K562 (cell line): ENCODE results near the gene IGLL1. TPM values are rescaled to one million over a fixed set of nuclear protein-coding genes. Genes with fewer than 3 reads are reported as not detected.

Experiments used
- ATAC-seq: fragments of 200-7000 bp; cut with Tn5 transposase; 3 replicates; pipeline ENCODE4 v1.9.1; 2020; ENCODE audit warnings: moderate library complexity
- BruUV-seq: library from RNA; stranded (reverse); fragments of 400-500 nt; replicated peaks from 2 replicates; lab custom pipeline; 2021; lab: Mats Ljungman, UMichigan
- CTCF ChIA-PET: fragments of 300-600 bp; formaldehyde crosslinking; extraction: SDS; loops from one replicate; lab custom pipeline; 2021; ENCODE audit warnings: low intra/inter-chr PET ratio; lab: Yijun Ruan, JAX
- POLR2A ChIA-PET: fragments of 300-600, 350-650 bp; sonication (Branson Sonifier 250); formaldehyde crosslinking; extraction: SDS; loops from one replicate; lab custom pipeline; 2021; ENCODE audit warnings: antibody characterized with exemption, inconsistent platforms; lab: Yijun Ruan, JAX
- DNase-seq, 4 experiments: peaks; one replicate each; pipeline versions ENCODE4 v3.0.0 to v3.0.0-alpha.2; 2011 to 2018; ENCODE audit warnings: low spot score in 3 of 4, mixed read lengths in 3 of 4; ENCODE audit errors: extremely low read depth in 1 of 4
- FAIRE-seq: peaks from 2 replicates; lab custom pipeline; 2011; peaks lifted over from hg19 to GRCh38; lab: Jason Lieb, UNC
- H2AFZ ChIP-seq: 2 replicates; pipeline ENCODE4 v1.6.0; 2011; ENCODE audit warnings: low read depth, low read length, control low read depth, inconsistent platforms
- H3K27ac ChIP-seq: fragments of 200-600 bp; 3 replicates; pipeline ENCODE4 v1.8.0; 2011; ENCODE audit warnings: low read depth, mild to moderate bottlenecking, control low read depth, inconsistent platforms, low read length, moderate library complexity, mixed read lengths; ENCODE audit errors: extremely low read depth
- H3K27me3 ChIP-seq, 2 experiments: fragments of 300-600 bp in 1 of 2; 2 replicates in 1 of 2; 3 replicates in 1 of 2; pipeline versions ENCODE4 v1.6.0 to v1.8.0; 2011; ENCODE audit warnings: inconsistent platforms in 2 of 2, low read length in 2 of 2, mild to moderate bottlenecking in 1 of 2, mixed read lengths in 1 of 2, moderate library complexity in 1 of 2; ENCODE audit not compliant: control insufficient read depth in 2 of 2, insufficient read depth in 2 of 2
- H3K36me3 ChIP-seq: fragments of 300-600 bp; 3 replicates; pipeline ENCODE4 v1.8.0; 2011; ENCODE audit warnings: mild to moderate bottlenecking, low read length, inconsistent platforms; ENCODE audit not compliant: control insufficient read depth, insufficient read depth
- H3K4me1 ChIP-seq, 2 experiments: fragments of 200-600 bp in 1 of 2; replicated peaks in 1 of 2; 2 replicates in 1 of 2; 3 replicates in 1 of 2; pipeline versions ENCODE4 v1.5.1 to v1.8.0; 2011; ENCODE audit warnings: inconsistent platforms in 2 of 2, low read length in 2 of 2, mild to moderate bottlenecking in 1 of 2, mixed read lengths in 1 of 2, moderate library complexity in 1 of 2; ENCODE audit not compliant: control insufficient read depth in 2 of 2, insufficient read depth in 2 of 2
- H3K4me2 ChIP-seq: 2 replicates; pipeline ENCODE4 v1.6.1; 2011; ENCODE audit warnings: low read length, control low read depth, inconsistent platforms, mixed read lengths; ENCODE audit not compliant: insufficient read depth
- H3K4me3 ChIP-seq: fragments of 200-600 bp; sonication (generic), shearing (Covaris generic); 2 replicates; pipeline ENCODE4 v1.5.1; 2016; ENCODE audit warnings: control low read depth, inconsistent platforms
- H3K79me2 ChIP-seq: fragments of 200-600 bp; 3 replicates; pipeline ENCODE4 v1.8.0; 2011; ENCODE audit warnings: low read length, inconsistent platforms; ENCODE audit not compliant: control insufficient read depth, insufficient read depth
- H3K9ac ChIP-seq, 2 experiments: 2 replicates each; pipeline versions ENCODE4 v1.6.0 to v1.6.1; 2011; ENCODE audit warnings: low read depth in 2 of 2, low read length in 2 of 2, control low read depth in 1 of 2, inconsistent platforms in 1 of 2, mild to moderate bottlenecking in 1 of 2, mixed read lengths in 1 of 2; ENCODE audit not compliant: insufficient read depth in 1 of 2
- H3K9me1 ChIP-seq: one replicate; pipeline ENCODE4 v1.6.0; 2011; ENCODE audit warnings: inconsistent platforms, mild to moderate bottlenecking, low read length, moderate library complexity; ENCODE audit not compliant: control insufficient read depth, insufficient read depth
- H3K9me3 ChIP-seq: replicated peaks from 2 replicates; pipeline ENCODE4 v1.5.1; 2011; ENCODE audit warnings: low read depth, low read length, inconsistent platforms; ENCODE audit not compliant: control insufficient read depth, insufficient read depth
- H4K20me1 ChIP-seq: replicated peaks from 2 replicates; pipeline ENCODE4 v1.6.1; 2011; ENCODE audit warnings: low read length, inconsistent platforms, mixed read lengths; ENCODE audit not compliant: control insufficient read depth, insufficient read depth
- BHLHE40 ChIP-seq: IDR thresholded peaks from 2 replicates; pipeline ENCODE4 v1.6.1; 2011; ENCODE audit warnings: low read length, improper control_type of control experiment
- CCAR2 ChIP-seq: fragments of 200-400 bp; formaldehyde crosslinking; IDR thresholded peaks from 2 replicates; pipeline ENCODE4 v1.6.1; 2017; ENCODE audit warnings: mild to moderate bottlenecking, low read depth, low read length
- GABPB1 ChIP-seq: sonication (generic); formaldehyde crosslinking; IDR thresholded peaks from 2 replicates; pipeline ENCODE4 v1.8.0; 2022; ENCODE audit warnings: mild to moderate bottlenecking, missing genetic modification reagents
- HDAC2 ChIP-seq: fragments of 450-650 bp; IDR thresholded peaks from 2 replicates; pipeline ENCODE4 v1.6.1; 2016; ENCODE audit warnings: mild to moderate bottlenecking
- ILK ChIP-seq: fragments of 450-650 bp; IDR thresholded peaks from 2 replicates; pipeline ENCODE4 v1.6.1; 2016; ENCODE audit warnings: missing genetic modification characterization, low read depth, mild to moderate bottlenecking, missing compliant biosample characterization, moderate library complexity, borderline replicate concordance
- NFIX ChIP-seq: fragments of 250-450 bp; sonication (Bioruptor Pico); IDR thresholded peaks from 2 replicates; pipeline ENCODE4 v1.4.0; 2020; ENCODE audit warnings: low read depth, mild to moderate bottlenecking, moderate library complexity
- PHF20 ChIP-seq: fragments of 450-650 bp; IDR thresholded peaks from 2 replicates; pipeline ENCODE4 v1.6.1; 2018; ENCODE audit not compliant: partially characterized antibody
- SAFB ChIP-seq: fragments of 200-400 bp; formaldehyde crosslinking; IDR thresholded peaks from 2 replicates; pipeline ENCODE4 v1.6.1; 2017; ENCODE audit warnings: low read depth, low read length, borderline replicate concordance
- SIRT6 ChIP-seq: IDR thresholded peaks from one replicate; pipeline ENCODE4 v1.6.1; 2012; ENCODE audit warnings: low read depth, mild to moderate bottlenecking, control low read depth, inconsistent platforms, low read length, moderate library complexity
- SMARCC2 ChIP-seq: fragments of 450-650 bp; IDR thresholded peaks from 2 replicates; pipeline ENCODE4 v1.6.1; 2017; ENCODE audit warnings: antibody characterized with exemption, moderate library complexity, mild to moderate bottlenecking, low read depth
- ZNF174 ChIP-seq: fragments of 250-450 bp; sonication (Bioruptor Pico); IDR thresholded peaks from 2 replicates; pipeline ENCODE4 v1.4.0; 2020; ENCODE audit warnings: mild to moderate bottlenecking
- ZNF239 ChIP-seq: fragments of 250-450 bp; sonication (Bioruptor Pico); IDR thresholded peaks from 2 replicates; pipeline ENCODE4 v1.4.0; 2020; ENCODE audit warnings: mild to moderate bottlenecking
- ZNF253 ChIP-seq: fragments of 250-450 bp; sonication (Bioruptor Pico); conservative IDR thresholded peaks from 2 replicates; pipeline ENCODE4 v1.6.1; 2021; ENCODE audit warnings: mild to moderate bottlenecking
- ZNF347 ChIP-seq: fragments of 450-650 bp; formaldehyde crosslinking; IDR thresholded peaks from 2 replicates; pipeline ENCODE4 v1.4.0; 2020; ENCODE audit warnings: low read depth, mild to moderate bottlenecking, moderate library complexity
- ZNF778 ChIP-seq: fragments of 450-650 bp; formaldehyde crosslinking; IDR thresholded peaks from 2 replicates; pipeline ENCODE4 v1.4.0; 2020; ENCODE audit warnings: mild to moderate bottlenecking, moderate library complexity
- WGBS: fragments of 100-300 bp; shearing (Covaris generic); methylation state at CpG from one replicate; pipeline ENCODE4 v1.1.6; 2016; ENCODE audit warnings: low coverage, mixed read lengths; ENCODE audit not compliant: insufficient coverage; ENCODE audit errors: missing lambda C conversion rate; 5-methylcytosine and 5-hydroxymethylcytosine counted together
- in situ Hi-C: fragments of 300-500 bp; cut with MboI; formaldehyde crosslinking; loops from 4 replicates; pipeline ENCODE4 v1.15.0; 2018; ENCODE audit warnings: inconsistent platforms, mixed read lengths
- intact Hi-C: fragments of 100-400 bp; cut with micrococcal nuclease; formaldehyde crosslinking; loops from 2 replicates; pipeline ENCODE4 v1.14.2; 2022
- polyA plus RNA-seq, 8 experiments: library from polyadenylated mRNA; depleted of rRNA in 4 of 8; stranded (reverse) in 5 of 8; unstranded in 3 of 8; fragments of >200 nt; fragmentation: Nextera tagmentation in 2 of 8; fragmentation: Illumina TruSeq in 1 of 8; extraction: Ambion mirVana in 2 of 8; extraction: Trizol in 1 of 8; gene quantifications; 2 replicates each; pipeline versions ENCODE4 v1.2.1 to v1.2.3, GENCODE V29; 2011 to 2014; ENCODE audit warnings: inconsistent platforms in 1 of 8, missing spikeins in 1 of 8
- total RNA-seq, 7 experiments: library from RNA; depleted of rRNA in 6 of 7; stranded (reverse); fragments of >200 nt in 6 of 7; fragmentation: Illumina TruSeq in 2 of 7; extraction: Trizol in 2 of 7; gene quantifications; 2 replicates each; pipeline versions ENCODE4 v1.2.1 to v1.2.3, GENCODE V29; 2011 to 2021; ENCODE audit warnings: low replicate concordance in 1 of 7
- TF ChIP-seq, protein P1 (sequence below): fragments of 150-350 bp; conservative IDR thresholded peaks from 2 replicates; pipeline ENCODE4 v1.6.1; 2014; ENCODE audit warnings: low read length
- TF ChIP-seq, protein P2 (sequence below), 2 experiments: IDR thresholded peaks; 2 replicates each; pipeline ENCODE4 v1.6.1; 2011; ENCODE audit warnings: borderline replicate concordance in 1 of 2, control low read depth in 1 of 2, low read depth in 1 of 2, low read length in 1 of 2, mild to moderate bottlenecking in 1 of 2, mixed read lengths in 1 of 2, moderate library complexity in 1 of 2; ENCODE audit not compliant: insufficient read depth in 1 of 2, insufficient read length in 1 of 2, poor library complexity in 1 of 2, severe bottlenecking in 1 of 2; ENCODE audit errors: extremely low read depth in 1 of 2

The IGLL1 gene
- total and polyA plus RNA-seq, 9 of the 15 experiments (the other 6 are each of a cell fraction or from before 2014, with no cell fraction given) = 0.10 to 0.32 (median 0.20) TPM; not detected in 6

DNA sequence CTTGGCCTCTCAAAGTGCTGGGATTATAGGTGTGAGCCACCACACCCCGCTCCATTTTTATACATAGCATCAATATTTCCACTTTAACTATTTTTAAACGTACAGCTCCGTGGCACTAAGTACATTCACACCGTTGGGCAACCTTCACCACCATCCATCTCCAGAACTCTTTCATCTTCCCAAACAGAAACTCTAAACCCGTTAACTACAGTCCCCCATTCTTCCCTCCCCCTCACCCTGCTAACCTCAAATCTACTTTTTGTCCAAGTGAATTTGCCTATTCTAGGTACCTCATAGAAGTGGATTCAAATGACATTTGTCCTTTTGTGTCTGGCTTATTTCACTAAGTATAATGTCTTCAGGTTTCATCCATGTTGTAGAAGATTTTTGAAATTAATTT is 3.4 kb downstream of the IGLL1 start (continued):
- TF ChIP-seq, protein P1, sequence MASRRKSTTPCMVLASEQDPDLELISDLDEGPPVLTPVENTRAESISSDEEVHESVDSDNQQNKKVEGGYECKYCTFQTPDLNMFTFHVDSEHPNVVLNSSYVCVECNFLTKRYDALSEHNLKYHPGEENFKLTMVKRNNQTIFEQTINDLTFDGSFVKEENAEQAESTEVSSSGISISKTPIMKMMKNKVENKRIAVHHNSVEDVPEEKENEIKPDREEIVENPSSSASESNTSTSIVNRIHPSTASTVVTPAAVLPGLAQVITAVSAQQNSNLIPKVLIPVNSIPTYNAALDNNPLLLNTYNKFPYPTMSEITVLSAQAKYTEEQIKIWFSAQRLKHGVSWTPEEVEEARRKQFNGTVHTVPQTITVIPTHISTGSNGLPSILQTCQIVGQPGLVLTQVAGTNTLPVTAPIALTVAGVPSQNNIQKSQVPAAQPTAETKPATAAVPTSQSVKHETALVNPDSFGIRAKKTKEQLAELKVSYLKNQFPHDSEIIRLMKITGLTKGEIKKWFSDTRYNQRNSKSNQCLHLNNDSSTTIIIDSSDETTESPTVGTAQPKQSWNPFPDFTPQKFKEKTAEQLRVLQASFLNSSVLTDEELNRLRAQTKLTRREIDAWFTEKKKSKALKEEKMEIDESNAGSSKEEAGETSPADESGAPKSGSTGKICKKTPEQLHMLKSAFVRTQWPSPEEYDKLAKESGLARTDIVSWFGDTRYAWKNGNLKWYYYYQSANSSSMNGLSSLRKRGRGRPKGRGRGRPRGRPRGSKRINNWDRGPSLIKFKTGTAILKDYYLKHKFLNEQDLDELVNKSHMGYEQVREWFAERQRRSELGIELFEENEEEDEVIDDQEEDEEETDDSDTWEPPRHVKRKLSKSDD = no peak
- TF ChIP-seq CCAR2 = no peak
- TF ChIP-seq ZNF347 (CRISPR knock-in tag) = no peak
- TF ChIP-seq PHF20 = no peak
- TF ChIP-seq BHLHE40 = no peak
- no peak for TF ChIP-seq ZNF253
- TF ChIP-seq GABPB1 = no peak
- TF ChIP-seq HDAC2 = no peak

DNA sequence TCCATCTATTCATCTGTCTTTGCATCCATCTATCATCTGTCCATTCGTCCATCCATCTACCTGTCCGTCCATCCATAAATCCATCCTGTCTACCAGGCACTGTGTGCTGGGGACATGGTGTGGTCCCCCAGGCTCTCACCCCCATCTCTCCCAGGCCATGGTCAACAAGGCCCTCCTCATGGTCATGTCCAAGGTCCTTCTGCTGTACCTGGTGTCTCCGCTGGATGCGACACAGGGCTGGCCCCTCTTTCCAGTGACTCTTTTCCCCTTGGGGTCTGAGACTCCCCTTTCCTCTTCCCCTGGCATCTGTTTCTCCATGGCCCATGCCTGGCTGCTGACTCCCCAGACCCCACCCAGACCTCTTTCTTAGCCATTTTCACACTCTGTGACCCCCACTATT is 4.5 kb downstream of the IGLL1 start:
- Histone ChIP-seq H3K79me2 (no peaks in the 10 kb centered on the region), H3K36me3 (no peaks in the 10 kb centered on the region), H3K9me3 (no peaks in the 10 kb centered on the region), H3K27ac (no peak overlapping the region), H4K20me1 (no peaks in the 10 kb centered on the region), H3K4me3 (no peak overlapping the region), H3K4me1 (peaks cover 0 to 8% of the 10 kb centered on the region in 2 experiments; a peak in 2 of 5 replicates), H3K9ac (no peak overlapping the region), H3K9me1 (no peaks in the 10 kb centered on the region), H2AFZ (no peak overlapping the region), H3K27me3 (no peaks in the 10 kb centered on the region), H3K4me2 (no peak overlapping the region)
- ATAC-seq (no peak), FAIRE-seq (no peak), DNase-seq (no peak)
- in situ Hi-C loops = loop anchor here (25.0 kb wide), 2 partner anchors 413 to 613 kb away; no protein-coding TSS in a partner anchor
- intact Hi-C loops = no loop called here
- ChIA-PET POLR2A (no interaction called here), CTCF (no interaction called here)
- WGBS = 23% methylated on average over 4 of the region's 4 CpGs
- no TSS peak for BruUV-seq
- TF ChIP-seq ZNF778 = no peak
- TF ChIP-seq SAFB = no peak
- TF ChIP-seq ILK = no peak
- no peak for TF ChIP-seq SMARCC2
- no peak for TF ChIP-seq NFIX
- no peak for TF ChIP-seq SIRT6
- TF ChIP-seq ZNF239 = no peak
- no peak for TF ChIP-seq ZNF174 (CRISPR knock-in tag)
- TF ChIP-seq, protein P2, sequence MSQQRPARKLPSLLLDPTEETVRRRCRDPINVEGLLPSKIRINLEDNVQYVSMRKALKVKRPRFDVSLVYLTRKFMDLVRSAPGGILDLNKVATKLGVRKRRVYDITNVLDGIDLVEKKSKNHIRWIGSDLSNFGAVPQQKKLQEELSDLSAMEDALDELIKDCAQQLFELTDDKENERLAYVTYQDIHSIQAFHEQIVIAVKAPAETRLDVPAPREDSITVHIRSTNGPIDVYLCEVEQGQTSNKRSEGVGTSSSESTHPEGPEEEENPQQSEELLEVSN (IDR thresholded peaks at IDR 0.05; ENCODE audit: borderline replicate concordance in 1 of 2, extremely low read depth in 1 of 2, insufficient read depth in 1 of 2, insufficient read length in 1 of 2, low read depth in 1 of 2, low read length in 1 of 2, poor library complexity in 1 of 2, severe bottlenecking in 1 of 2) = no peak
